H54 (cell line): ENCODE data around the gene GRAPL.
"Not testable (repeated sequence)": the region's sequence is repeated elsewhere in the genome, so short reads cannot be mapped to it uniquely, and the experiment has no call there.

ENCODE experiments used
- DNase-seq: peaks from one replicate; pipeline ENCODE4 v3.0.0; 2011; ENCODE audit warnings: low spot score, mixed read lengths; ENCODE audit not compliant: insufficient read length
- FAIRE-seq: peaks from 3 replicates; lab custom pipeline; 2011; peaks lifted over from hg19 to GRCh38; lab: Jason Lieb, UNC

Gene GRAPL

GRCh38 chr17:19135391-19135790 lies 8.0 kb downstream of the GRAPL start:
- not testable (repeated sequence) for FAIRE-seq, DNase-seq

DNA sequence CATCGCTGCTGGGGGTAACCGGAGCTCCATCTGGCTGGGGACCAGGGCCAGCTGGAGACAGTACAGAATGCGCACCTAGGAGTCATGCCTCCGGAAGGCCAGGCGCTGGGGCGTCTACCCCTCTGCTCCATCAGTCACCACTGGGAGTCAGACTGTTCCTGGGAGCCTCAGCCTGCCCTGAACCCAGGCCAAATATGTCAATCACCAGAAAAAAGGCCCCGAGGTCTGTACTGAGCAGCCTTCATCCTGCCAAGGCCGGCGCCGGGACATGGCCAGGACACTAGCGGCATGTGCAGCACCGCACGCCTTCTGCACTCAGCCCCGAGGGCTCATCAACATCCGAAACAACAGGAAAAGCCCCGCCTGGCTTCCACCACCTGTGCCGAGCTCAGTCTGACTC lies 8.7 kb downstream of the GRAPL start:
- not testable (repeated sequence) for FAIRE-seq, DNase-seq

DNA sequence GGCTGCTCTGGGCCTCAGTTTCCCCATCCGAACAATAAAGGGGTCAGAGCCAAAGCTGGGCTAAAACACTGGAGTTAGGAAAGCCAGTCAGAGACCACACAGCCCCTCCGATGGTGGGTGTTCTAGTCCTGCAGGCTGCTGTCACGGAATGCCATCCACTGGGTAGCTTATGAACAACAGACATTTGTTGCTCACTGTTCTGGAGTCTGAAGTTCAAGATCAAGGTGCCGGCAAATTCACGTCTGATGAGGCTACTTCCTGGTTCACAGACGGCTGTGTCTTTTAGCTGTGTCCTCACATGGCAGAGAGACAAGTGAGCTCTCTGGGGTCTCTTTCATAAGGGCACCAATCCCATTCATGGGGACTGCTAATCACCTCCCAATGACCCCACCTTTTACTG lies 9.2 kb downstream of the GRAPL start:
- DNase-seq, FAIRE-seq: not testable (repeated sequence)

GRCh38 chr17:19137959-19138358 lies 10.6 kb downstream of the GRAPL start:
- DNase-seq, FAIRE-seq: not testable (repeated sequence)

- DNase-seq = not testable (repeated sequence)
Measured at GRCh38 chr17:19141366-19142155, 14.2 kb downstream of the GRAPL start.

DNA sequence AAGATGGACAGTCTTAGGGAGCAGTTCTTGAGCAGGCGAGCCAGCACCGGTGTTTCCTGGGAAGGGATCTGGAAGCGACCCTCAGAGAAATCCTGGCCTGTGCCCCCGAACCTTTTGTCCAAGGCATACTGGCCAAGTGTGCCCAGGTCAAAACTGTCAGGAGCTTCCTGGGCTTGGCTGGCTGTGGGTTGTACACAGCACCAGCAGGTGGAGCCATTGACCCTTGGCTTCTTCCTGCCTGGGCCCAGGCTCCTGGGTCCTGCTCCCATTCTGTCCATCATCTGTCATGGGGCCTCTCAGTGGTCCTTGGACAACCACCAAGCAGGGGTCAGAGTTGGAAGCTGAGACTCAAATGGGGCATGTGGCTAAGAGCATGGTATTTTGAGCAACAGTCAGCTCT lies 15.0 kb downstream of the GRAPL start:
- FAIRE-seq, DNase-seq: not testable (repeated sequence)

More at GRCh38 chr17:19141366-19142155, 14.2 kb downstream of the GRAPL start:
- not testable (repeated sequence) for FAIRE-seq

DNA sequence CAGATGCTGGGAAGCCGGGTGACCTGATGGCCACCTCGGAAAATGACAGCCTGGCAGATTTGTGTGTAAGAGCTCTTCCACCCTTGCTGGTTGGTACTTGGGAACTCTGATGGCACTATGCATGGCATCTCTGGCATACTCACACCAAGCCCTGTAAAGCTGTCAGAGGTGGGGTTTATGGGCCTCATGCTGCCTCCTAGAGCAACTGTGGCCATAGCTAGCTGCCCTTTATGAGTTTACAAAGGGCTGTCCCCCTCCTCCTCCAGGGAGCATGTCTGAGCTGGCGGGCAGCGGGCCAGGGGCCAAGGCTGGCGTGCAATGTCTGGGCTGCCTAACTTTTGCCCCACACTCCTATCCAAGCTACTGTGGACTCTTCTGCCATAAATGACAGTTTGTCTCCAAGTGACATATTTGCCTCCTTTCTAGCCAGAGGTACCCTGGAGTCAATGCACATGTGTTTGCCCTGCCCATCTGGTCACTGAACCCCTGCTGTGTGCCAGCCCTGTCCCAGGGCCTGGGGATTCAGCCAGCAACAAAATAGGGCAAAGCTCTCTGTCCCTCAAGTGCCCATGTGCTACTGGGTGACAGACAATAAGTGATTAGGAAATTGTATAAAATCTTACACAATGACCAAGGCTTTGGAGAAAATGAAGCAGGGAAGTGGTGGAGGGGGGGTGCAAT lies 15.8 kb downstream of the GRAPL start:
- DNase-seq, FAIRE-seq: not testable (repeated sequence)

GRCh38 chr17:19144373-19144772 lies 17.0 kb downstream of the GRAPL start:
- FAIRE-seq, DNase-seq: not testable (repeated sequence)

GRCh38 chr17:19145471-19145870 lies 18.1 kb downstream of the GRAPL start:
- DNase-seq, FAIRE-seq: not testable (repeated sequence)

DNA sequence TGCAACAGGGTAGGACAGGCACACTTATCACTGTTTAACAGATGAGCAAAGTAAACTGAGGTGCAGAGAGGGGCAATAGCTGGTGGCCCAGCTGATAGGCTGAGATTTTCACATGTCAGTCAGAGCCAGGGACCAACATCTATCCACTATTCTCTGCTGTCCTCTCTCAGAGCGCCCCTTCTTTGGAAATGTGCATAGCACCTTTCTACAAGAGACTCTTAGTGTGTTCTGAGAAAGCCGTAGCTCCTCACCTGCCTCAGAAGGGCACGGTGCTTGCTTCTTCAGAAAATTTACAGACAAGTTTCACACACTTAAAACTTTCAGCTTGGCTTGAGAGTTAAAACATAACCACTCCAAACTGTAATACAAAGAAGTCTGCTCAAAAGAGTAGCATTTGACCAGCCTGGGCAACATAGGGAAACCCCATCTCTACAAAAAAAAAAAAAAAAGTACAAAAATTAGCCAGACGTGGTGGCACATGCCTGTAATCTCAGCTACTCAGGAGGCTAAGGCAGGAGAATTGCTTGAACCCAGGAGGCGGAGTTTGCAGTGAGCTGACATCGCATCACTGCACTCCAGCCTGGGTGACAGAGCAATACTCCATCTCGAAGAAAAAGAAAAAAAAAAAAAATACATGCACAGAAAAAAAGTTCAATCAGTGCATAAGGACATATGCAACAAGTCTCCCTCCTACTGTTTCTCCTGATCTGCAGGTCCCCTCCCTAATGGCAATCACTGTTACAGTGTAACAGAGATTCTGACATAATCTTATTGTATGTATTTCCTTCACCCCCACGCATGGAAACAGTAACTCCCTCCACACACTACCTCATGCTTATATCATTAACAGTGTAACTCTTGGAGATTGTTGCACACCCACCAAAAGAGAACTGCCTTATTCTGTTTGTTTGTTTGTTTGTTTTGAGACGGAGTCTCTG lies 23.6 kb downstream of the GRAPL start:
- not testable (repeated sequence) for FAIRE-seq, DNase-seq

- DNase-seq, FAIRE-seq: not testable (repeated sequence)
Measured at GRCh38 chr17:19157628-19158027, 30.2 kb downstream of the GRAPL start.

- peak; percentile 87 for FAIRE-seq
- DNase-seq = not testable (repeated sequence)
Measured at GRCh38 chr17:19158478-19158877, 31.1 kb downstream of the GRAPL start.

GRCh38 chr17:19158938-19159337 lies 31.5 kb downstream of the GRAPL start:
- FAIRE-seq = not testable (repeated sequence)

GRCh38 chr17:19161308-19162107 lies 34.1 kb downstream of the GRAPL start:
- FAIRE-seq, DNase-seq: not testable (repeated sequence)

More at GRCh38 chr17:19158938-19159337, 31.5 kb downstream of the GRAPL start:
- DNase-seq = not testable (repeated sequence)

DNA sequence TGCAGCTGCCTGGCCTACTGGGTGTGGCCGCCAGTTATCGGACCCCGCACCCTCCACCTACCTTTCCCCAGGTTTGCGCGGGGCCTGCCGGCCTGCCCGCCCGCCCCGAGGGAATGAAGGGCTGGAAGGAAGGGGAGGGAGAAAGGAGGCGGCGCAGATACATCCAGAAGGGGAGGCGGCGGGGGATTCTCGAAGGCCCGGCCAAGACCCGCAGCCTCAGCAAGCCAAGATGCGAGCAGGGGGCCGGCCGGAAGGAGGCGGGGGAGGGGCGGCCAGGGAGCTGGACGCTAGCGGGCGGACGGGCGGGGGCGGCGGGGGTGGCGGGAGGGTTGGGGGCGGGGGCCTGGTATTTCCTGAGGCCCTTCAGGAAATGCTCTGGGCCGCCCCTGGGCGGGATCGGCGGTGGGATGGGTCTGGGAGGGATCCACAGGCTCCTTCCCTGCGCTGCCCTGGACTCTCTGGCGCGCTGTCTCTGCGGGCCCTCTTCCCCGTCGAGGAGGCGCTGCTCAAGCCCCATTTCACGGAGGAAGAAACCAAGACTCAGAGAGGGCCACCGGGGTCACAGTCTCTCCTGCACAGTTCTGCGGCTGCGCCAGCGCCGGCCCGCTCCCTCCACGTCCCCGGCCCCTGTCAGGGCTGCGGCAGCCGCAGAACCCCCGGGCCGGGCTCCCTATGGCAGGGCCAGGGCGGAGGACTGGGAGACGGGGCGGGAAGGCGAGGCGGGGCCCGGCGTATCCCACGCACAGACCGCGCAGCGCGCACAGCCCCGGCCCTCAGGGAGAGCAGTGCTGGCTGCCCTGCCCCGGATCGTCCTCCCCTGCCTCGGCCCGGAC lies 35.2 kb downstream of the GRAPL start:
- not testable (repeated sequence) for DNase-seq, FAIRE-seq

DNA sequence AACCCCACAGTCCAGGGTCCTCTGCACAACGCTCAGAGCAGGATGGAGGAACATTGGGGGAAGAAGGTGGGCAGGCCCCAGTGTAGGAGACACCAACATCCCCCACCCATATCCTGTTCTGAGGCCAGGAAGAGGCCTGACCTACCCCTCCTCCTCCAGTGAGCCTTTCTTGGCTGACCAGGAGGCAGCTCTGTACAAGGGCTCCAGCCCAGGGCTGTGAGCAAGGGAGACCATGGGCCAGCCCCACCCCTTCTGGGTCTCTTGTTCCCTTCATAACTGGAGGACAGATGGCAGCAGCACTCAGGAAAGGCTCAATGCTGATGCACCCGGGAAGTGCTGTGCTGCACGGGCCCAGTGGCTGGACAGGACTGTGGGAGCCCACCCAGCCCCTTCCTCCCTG lies 47.0 kb downstream of the GRAPL start:
- FAIRE-seq, DNase-seq: not testable (repeated sequence)

- not testable (repeated sequence) for FAIRE-seq, DNase-seq
Measured at GRCh38 chr17:19175410-19175809, 48.0 kb downstream of the GRAPL start.
